SK-N-SH (cell line): ENCODE measurements around the gene JAK1.

ENCODE experiments used
- ELF1 ChIP-seq: IDR thresholded peaks from 2 replicates; pipeline ENCODE4 v1.4.0; 2012
- EP300 ChIP-seq, 2 experiments: IDR thresholded peaks; 2 replicates each; pipeline versions ENCODE4 v1.4.0 to v1.6.1; 2012; ENCODE audit warnings: borderline replicate concordance in 1 of 2, low read depth in 1 of 2, low read length in 1 of 2
- SIN3A ChIP-seq: IDR thresholded peaks from 2 replicates; pipeline ENCODE4 v1.6.1; 2012; ENCODE audit warnings: low read depth, mild to moderate bottlenecking, low read length, moderate library complexity, borderline replicate concordance
- TF ChIP-seq, protein P1 (sequence below): IDR thresholded peaks from 2 replicates; pipeline ENCODE4 v1.4.0; 2012; ENCODE audit warnings: low read depth
- TF ChIP-seq, protein P2 (sequence below): fragments of 200-600 bp; sonication (generic); IDR thresholded peaks from 2 replicates; pipeline ENCODE4 v1.6.1; 2017; ENCODE audit warnings: antibody characterized with exemption, mild to moderate bottlenecking, moderate library complexity

DNA sequence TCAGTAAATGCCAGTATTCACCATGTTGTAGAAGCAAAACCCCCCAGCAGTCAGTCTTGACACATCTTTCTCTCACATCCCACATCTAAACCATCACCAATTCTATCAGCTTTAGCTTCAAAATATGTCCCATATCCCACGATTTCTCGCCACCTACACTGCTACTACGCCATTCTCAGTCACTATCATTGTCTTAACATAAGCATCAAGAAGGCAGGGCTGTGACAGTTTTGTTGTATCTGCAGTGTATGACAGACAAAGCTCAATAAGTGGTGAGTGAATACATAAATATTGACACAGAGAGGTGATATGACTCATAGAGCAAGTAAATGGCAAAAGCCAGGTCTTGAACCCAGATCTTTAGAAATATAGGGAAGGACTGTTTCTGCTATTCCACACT is 59.9 kb downstream of the JAK1 start:
- TF ChIP-seq EP300 (IDR thresholded peaks at IDR 0.05; ENCODE audit: borderline replicate concordance in 1 of 2, low read depth in 1 of 2, low read length in 1 of 2) (no peak), SIN3A (no peak), ELF1 (no peak)
- TF ChIP-seq, protein P1, sequence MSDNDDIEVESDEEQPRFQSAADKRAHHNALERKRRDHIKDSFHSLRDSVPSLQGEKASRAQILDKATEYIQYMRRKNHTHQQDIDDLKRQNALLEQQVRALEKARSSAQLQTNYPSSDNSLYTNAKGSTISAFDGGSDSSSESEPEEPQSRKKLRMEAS = no peak
- TF ChIP-seq, protein P2, sequence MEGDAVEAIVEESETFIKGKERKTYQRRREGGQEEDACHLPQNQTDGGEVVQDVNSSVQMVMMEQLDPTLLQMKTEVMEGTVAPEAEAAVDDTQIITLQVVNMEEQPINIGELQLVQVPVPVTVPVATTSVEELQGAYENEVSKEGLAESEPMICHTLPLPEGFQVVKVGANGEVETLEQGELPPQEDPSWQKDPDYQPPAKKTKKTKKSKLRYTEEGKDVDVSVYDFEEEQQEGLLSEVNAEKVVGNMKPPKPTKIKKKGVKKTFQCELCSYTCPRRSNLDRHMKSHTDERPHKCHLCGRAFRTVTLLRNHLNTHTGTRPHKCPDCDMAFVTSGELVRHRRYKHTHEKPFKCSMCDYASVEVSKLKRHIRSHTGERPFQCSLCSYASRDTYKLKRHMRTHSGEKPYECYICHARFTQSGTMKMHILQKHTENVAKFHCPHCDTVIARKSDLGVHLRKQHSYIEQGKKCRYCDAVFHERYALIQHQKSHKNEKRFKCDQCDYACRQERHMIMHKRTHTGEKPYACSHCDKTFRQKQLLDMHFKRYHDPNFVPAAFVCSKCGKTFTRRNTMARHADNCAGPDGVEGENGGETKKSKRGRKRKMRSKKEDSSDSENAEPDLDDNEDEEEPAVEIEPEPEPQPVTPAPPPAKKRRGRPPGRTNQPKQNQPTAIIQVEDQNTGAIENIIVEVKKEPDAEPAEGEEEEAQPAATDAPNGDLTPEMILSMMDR = no peak
